ENCODE measurements around the gene NAA50.

NAA50 gene

DNA sequence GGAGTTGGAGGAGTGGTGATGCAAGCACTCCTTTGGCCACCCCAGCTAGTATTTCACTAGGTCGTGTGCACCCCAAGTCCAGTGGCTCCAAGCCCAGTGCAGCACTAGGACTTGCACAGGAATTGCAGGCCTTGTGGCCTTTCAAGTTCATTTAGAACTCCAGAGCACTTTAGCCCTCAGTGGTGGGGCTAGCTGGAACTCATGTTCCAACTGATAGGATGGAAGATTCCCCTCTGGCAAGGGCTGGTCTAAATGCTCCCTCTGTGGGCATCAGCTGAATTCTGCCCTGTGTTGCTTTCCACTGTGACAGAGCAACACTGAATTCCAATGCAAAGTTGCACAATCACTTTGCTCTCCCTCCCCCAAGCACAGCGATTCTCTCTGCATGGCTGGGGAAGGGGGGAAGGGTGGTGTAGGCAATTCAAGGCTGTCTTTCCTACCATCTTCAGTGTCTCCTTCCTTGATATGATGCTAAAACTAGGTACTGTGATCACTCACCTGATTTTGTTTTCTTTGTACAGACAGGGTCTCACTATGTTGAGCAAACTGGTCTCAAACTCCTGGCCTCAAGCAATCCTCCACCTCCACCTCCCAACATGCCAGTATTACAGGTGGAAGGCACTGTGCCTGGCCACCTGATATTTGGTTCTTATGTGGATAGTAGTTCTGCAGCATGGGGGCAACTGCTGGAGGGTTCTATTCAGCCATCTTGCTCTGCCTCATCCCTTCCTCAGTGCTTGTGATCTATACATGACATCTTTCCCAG lies 59.9 kb downstream of the NAA50 start:
- Mint-ChIP-seq H3K9me3 (peaks cover 9% of the 10 kb centered on the region), H3K27me3 (no peaks in the 10 kb centered on the region), H3K4me1 (ENCODE audit: low read depth) (peaks cover 4% of the 10 kb centered on the region), H3K27ac (no peak overlapping the region), H3K36me3 (ENCODE audit: low read depth) (peaks cover 30% of the 10 kb centered on the region), H3K4me3 (no peak overlapping the region)
- DNase-seq = no peak

DNA sequence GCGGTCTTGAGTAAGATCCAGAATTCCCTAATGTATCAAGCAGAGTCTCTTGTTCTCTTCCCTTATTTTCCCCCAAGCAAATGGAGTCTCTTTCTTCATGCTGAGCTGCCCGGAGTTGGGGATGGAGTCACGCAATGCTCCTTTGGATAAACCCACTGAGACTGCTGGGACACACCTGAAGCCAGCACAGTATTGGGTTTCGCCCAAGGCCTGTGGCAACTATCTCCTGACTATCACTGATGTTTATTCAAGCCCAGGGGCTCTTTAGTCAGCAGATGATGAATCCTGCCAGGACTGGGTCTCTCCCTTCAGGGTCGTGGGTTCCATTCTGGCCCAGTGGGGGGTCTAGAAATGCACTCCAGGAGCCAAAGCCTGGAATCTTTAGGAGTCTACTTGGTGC lies 60.9 kb downstream of the NAA50 start:
- Mint-ChIP-seq H3K4me1 (ENCODE audit: low read depth) (peaks cover 4% of the 10 kb centered on the region), H3K36me3 (ENCODE audit: low read depth) (peaks cover 30% of the 10 kb centered on the region), H3K4me3 (no peak overlapping the region), H3K27me3 (no peaks in the 10 kb centered on the region), H3K27ac (no peak overlapping the region), H3K9me3 (peaks cover 9% of the 10 kb centered on the region)
- no peak for DNase-seq

DNA sequence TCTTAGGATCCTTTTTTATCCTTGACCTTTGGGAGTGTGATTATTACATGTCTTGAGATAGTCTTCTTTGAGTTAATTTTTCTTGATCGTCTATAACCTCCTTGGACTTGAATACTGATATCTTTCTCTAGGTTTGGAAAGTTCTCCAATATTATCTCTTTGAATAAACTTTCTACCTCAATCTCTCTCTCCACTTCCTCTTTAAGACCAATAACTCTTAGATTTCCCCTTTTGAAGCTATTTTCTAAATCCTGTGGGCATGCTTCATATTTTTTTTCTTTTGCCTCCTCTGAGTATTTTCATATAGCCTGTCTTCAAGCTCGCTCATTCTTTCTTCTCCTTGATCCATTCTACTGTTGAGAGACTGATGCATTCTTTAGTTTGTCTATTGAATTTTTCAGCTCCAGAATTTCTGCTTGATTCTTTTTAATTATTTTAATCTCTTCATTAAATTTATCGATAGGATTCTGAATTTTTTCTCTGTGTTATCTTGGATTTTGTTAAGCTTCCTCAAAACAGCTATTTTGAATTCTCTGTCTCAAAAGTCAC lies 61.7 kb downstream of the NAA50 start:
- DNase-seq = no peak
- Mint-ChIP-seq H3K4me3 (no peak overlapping the region), H3K27me3 (no peaks in the 10 kb centered on the region), H3K4me1 (ENCODE audit: low read depth) (peaks cover 4% of the 10 kb centered on the region), H3K36me3 (ENCODE audit: low read depth) (peaks cover 30% of the 10 kb centered on the region), H3K27ac (no peak overlapping the region), H3K9me3 (peaks cover 9% of the 10 kb centered on the region)

DNA sequence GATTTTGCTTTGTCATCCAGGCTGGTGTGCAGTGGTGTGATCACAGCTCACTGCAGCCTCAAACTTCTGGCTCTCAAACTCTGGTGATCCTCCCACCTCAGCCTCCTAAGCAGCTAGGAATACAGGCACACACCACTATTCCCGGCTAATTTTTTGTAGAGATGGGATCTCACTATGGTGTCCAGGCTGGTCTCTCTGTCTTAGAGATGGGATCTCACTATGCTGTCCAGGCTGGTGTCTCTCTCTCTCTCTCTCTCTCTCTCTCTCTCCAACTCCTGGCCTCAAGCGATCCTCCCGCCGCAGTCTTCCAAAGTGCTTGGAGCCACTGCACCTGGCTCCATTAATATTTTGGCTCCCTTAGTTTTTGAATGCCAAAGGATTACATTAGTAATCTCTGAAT lies 67.3 kb downstream of the NAA50 start:
- no peaks in the 10 kb centered on the region for H3K27me3 Mint-ChIP-seq

DNA sequence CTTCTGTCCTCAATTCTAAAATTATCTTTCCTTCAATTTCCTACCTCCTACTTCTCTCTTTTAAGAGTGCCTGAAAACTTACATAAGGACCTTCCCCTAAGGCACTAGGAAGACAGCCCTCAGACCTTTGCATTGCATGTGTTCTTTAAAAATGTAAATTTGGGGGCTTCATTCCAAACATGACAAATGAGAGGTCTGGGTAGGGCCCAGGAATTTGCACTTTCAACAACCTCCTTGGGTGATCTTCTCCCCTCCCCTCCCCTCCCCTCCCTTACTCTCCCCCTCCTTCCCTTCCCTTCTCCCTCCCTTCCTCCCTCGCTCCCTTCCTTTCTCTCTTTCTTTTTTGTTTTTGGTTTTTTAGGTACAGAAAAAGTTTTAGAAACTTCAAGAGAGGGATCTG lies 68.3 kb downstream of the NAA50 start:
- Mint-ChIP-seq H3K27me3 (no peaks in the 10 kb centered on the region), H3K4me1 (ENCODE audit: low read depth) (peaks cover 15% of the 10 kb centered on the region), H3K9me3 (no peaks in the 10 kb centered on the region), H3K4me3 (no peak overlapping the region), H3K36me3 (ENCODE audit: low read depth) (peaks cover 44% of the 10 kb centered on the region), H3K27ac (no peak overlapping the region)
- no peak for DNase-seq

More for the DNA sequence above, 67.3 kb downstream of the NAA50 start:
- no peak for DNase-seq
- H3K36me3 Mint-ChIP-seq (ENCODE audit: low read depth) = peaks cover 37% of the 10 kb centered on the region
- no peak overlapping the region for H3K27ac Mint-ChIP-seq
- H3K4me1 Mint-ChIP-seq (ENCODE audit: low read depth) = peaks cover 15% of the 10 kb centered on the region
- H3K9me3 Mint-ChIP-seq = no peaks in the 10 kb centered on the region
- no peak overlapping the region for H3K4me3 Mint-ChIP-seq

DNA sequence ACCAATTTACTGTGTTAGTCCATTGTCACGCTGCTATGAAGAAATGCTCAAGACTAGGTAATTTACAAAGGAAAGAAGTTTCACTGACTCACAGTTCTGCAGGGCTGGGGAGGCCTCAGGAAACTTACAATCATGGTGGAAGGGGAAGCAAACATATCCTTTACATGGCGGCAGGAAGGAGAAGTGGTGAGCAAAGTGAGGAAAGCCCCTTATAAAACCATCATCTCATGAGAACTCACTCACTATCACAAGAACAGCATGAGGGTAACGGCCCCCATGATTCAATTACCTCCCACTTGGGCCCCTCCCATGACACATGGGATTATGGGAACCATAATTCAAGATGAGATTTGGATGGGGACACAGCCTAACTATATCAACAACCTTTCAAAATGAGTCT lies 69.8 kb downstream of the NAA50 start:
- Mint-ChIP-seq H3K9me3 (no peaks in the 10 kb centered on the region), H3K27ac (peak overlapping the region; percentile 66), H3K36me3 (ENCODE audit: low read depth) (peaks cover 55% of the 10 kb centered on the region), H3K4me3 (no peak overlapping the region), H3K4me1 (ENCODE audit: low read depth) (peaks cover 14% of the 10 kb centered on the region), H3K27me3 (no peaks in the 10 kb centered on the region)
- no peak for DNase-seq

DNA sequence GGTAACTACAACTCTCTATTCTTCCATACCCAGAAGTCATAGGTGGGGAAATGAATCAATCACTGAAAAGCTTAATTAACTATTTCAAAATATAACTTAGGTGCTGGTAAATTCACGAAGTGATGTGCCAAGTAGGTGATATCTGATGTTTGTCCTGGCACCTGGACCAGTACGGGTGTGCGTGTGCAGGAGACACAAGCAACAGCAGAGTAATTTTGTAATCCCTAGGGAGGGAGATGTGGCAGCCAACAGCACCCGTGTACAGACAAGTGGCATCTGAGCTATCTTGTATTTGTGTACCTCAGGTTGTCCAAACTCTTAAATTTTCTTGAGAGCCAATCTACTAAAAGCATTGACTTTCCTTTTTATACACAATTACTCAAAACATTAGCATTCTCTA lies 72.5 kb downstream of the NAA50 start:
- H3K9me3 Mint-ChIP-seq = no peaks in the 10 kb centered on the region
- H3K27me3 Mint-ChIP-seq = no peaks in the 10 kb centered on the region
- no peak overlapping the region for H3K4me3 Mint-ChIP-seq
- peaks cover 16% of the 10 kb centered on the region for H3K4me1 Mint-ChIP-seq (ENCODE audit: low read depth)
- H3K36me3 Mint-ChIP-seq (ENCODE audit: low read depth) = peaks cover 73% of the 10 kb centered on the region
- no peak overlapping the region for H3K27ac Mint-ChIP-seq
- no peak for DNase-seq

DNA sequence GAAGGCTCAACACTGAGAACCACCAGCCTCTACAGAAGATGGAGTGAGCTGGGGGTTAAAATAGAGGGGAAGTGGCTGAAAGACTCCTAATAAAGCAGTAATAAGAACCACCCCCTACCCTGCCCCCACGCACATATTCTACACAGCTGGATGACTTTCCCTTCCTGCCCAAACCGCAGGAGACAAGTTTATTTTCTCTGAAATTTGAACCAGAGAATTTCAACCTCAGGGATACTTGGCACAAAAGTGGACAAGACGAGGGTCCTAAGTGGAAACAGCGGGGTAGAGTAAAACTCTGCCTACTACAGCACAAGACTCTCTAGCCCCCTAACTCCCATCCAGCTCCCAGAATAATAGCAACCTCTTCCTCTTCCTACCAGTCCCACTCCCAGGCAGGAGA lies 78.0 kb downstream of the NAA50 start:
- H3K27me3 Mint-ChIP-seq = no peaks in the 10 kb centered on the region
- H3K9me3 Mint-ChIP-seq = no peaks in the 10 kb centered on the region
- no peak for DNase-seq
- no peak overlapping the region for H3K4me3 Mint-ChIP-seq
- no peak overlapping the region for H3K27ac Mint-ChIP-seq
- H3K36me3 Mint-ChIP-seq (ENCODE audit: low read depth) = peaks cover 66% of the 10 kb centered on the region
- H3K4me1 Mint-ChIP-seq (ENCODE audit: low read depth) = peaks cover 15% of the 10 kb centered on the region

Measured in activated T-cell treated with anti-CD3 and anti-CD28 coated beads, Interleukin-2, amount 50 U/mL, for 24 hours (primary cell).